Activated CD8-positive, alpha-beta T cell treated with anti-CD3 and anti-CD28 coated beads, Interleukin-2, amount 10 ng/mL, durations not matched to agents 7 days and 5 days (primary cell): ENCODE results near the gene SNX13. TPM values are rescaled to one million over a fixed set of nuclear protein-coding genes. Genes with fewer than 3 reads are reported as not detected.

Source experiments
- ATAC-seq: fragments of 150-1000 bp; cut with Tn5 transposase; one replicate; pipeline ENCODE4 v1.10.0; 2021; ENCODE audit warnings: moderate library complexity
- CTCF ChIA-PET: fragments of 350-600 bp; sonication (Branson Sonifier 250); formaldehyde crosslinking; loops from one replicate; lab custom pipeline; 2021; ENCODE audit warnings: antibody characterized with exemption; lab: Charles Lee
- POLR2A ChIA-PET: fragments of 350-600 bp; sonication (Branson Sonifier 250); formaldehyde crosslinking; loops from one replicate; lab custom pipeline; 2021; ENCODE audit warnings: antibody characterized with exemption; lab: Charles Lee
- DNase-seq: peaks from one replicate; pipeline ENCODE4 v3.0.0-alpha.2; 2020
- H3K27ac Mint-ChIP-seq: one replicate; pipeline ENCODE4 v1.8.0; 2021; ENCODE audit warnings: mild to moderate bottlenecking, mixed read lengths
- H3K27me3 Mint-ChIP-seq: one replicate; pipeline ENCODE4 v1.8.0; 2021; ENCODE audit warnings: low read depth, mixed read lengths
- H3K36me3 Mint-ChIP-seq: one replicate; pipeline ENCODE4 v1.8.0; 2021; ENCODE audit warnings: low read depth, mixed read lengths
- H3K4me1 Mint-ChIP-seq: one replicate; pipeline ENCODE4 v1.8.0; 2021; ENCODE audit warnings: low read depth, mixed read lengths
- H3K4me3 Mint-ChIP-seq: one replicate; pipeline ENCODE4 v1.8.0; 2021; ENCODE audit warnings: mild to moderate bottlenecking, mixed read lengths
- H3K9me3 Mint-ChIP-seq: one replicate; pipeline ENCODE4 v1.8.0; 2022; ENCODE audit warnings: mixed read lengths; ENCODE audit not compliant: insufficient read depth
- total RNA-seq, 2 experiments: library from RNA; stranded (reverse); gene quantifications; one replicate each; pipeline ENCODE4 v1.2.3, GENCODE V29; 2021

Gene SNX13
- total RNA-seq, result 10 to 100 TPM; 24.2 to 24.5 TPM

- DNase-seq, result peak; percentile 93
- POLR2A ChIA-PET, result no interaction called here
- CTCF ChIA-PET, result interaction anchor here (1.1 kb wide), 1 partner anchor 171 kb away, joined by 5 read pairs; no protein-coding TSS in a partner anchor
- ATAC-seq, result peak; percentile 97
- Mint-ChIP-seq H3K4me1 (peaks cover 34% of the 10 kb centered on the region), H3K36me3 (peaks cover 13% of the 10 kb centered on the region), H3K9me3 (no peaks in the 10 kb centered on the region), H3K27me3 (no peaks in the 10 kb centered on the region), H3K27ac (peak within 1 kb of the TSS; percentile 97), H3K4me3 (peak within 1 kb of the TSS; percentile 93)
These were observed at the start of gene SNX13 for GRCh38 chr7:17940302-17940883. SNX13 (minus strand) TSS chr7:17940494; CDS start chr7:17940295, 199 bp downstream.

- DNase-seq, result no peak
- Mint-ChIP-seq H3K9me3 (no peaks in the 10 kb centered on the region), H3K4me3 (no peak overlapping the region), H3K4me1 (no peaks in the 10 kb centered on the region), H3K27ac (no peak overlapping the region), H3K27me3 (peaks cover 2% of the 10 kb centered on the region), H3K36me3 (no peaks in the 10 kb centered on the region)
- ATAC-seq, result no peak
- CTCF ChIA-PET, result no interaction called here
- POLR2A ChIA-PET, result no interaction called here
These were observed 49.3 kb upstream of the SNX13 start for GRCh38 chr7:17989546-17989945.

GRCh38 chr7:17988858-17989257, 48.6 kb upstream of the SNX13 start:
- DNase-seq (no peak), ATAC-seq (no peak)
- ChIA-PET CTCF (no interaction called here), POLR2A (no interaction called here)
- Mint-ChIP-seq H3K9me3 (no peaks in the 10 kb centered on the region), H3K4me1 (no peaks in the 10 kb centered on the region), H3K27me3 (peaks cover 2% of the 10 kb centered on the region), H3K4me3 (no peak overlapping the region), H3K36me3 (no peaks in the 10 kb centered on the region), H3K27ac (no peak overlapping the region)

DNA sequence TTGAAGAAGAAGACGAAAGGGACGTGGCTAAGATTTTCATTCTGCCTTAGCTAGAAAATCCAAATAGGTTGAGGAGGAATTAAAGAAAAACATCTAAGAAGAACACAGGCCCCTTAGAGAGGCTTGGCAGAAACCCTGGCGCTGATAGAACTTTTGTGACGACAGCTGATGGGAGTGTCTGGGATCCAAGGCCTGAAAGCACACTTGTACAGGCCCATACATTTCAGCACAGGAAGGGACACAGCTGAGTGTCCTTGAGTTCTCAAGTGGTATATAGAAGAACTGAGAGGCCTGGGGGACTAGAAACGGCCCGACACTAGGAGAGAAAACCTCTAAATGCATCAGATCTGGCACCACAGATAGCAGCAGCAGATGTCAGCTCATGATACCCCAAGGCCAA, 47.8 kb upstream of the SNX13 start:
- H3K9me3 Mint-ChIP-seq, result no peaks in the 10 kb centered on the region
- no peak overlapping the region for H3K27ac Mint-ChIP-seq
- ChIA-PET CTCF (no interaction called here), POLR2A (no interaction called here)
- DNase-seq (no peak), ATAC-seq (no peak)
- no peaks in the 10 kb centered on the region for H3K4me1 Mint-ChIP-seq
- H3K27me3 Mint-ChIP-seq, result peaks cover 2% of the 10 kb centered on the region
- H3K4me3 Mint-ChIP-seq, result no peak overlapping the region
- H3K36me3 Mint-ChIP-seq, result no peaks in the 10 kb centered on the region

- Mint-ChIP-seq H3K27ac (no peak overlapping the region), H3K36me3 (no peaks in the 10 kb centered on the region), H3K4me1 (no peaks in the 10 kb centered on the region), H3K9me3 (no peaks in the 10 kb centered on the region), H3K4me3 (no peak overlapping the region), H3K27me3 (peaks cover 2% of the 10 kb centered on the region)
- DNase-seq (no peak), ATAC-seq (no peak)
- POLR2A ChIA-PET, result interaction anchor here (0.6 kb wide), 1 partner anchor 69 kb away, joined by 3 read pairs; no protein-coding TSS in a partner anchor
- CTCF ChIA-PET, result interaction anchor here (1.2 kb wide), 1 partner anchor 217 kb away, joined by 4 read pairs; no protein-coding TSS in a partner anchor
These were observed 46.6 kb upstream of the SNX13 start for GRCh38 chr7:17986851-17987250.

DNA sequence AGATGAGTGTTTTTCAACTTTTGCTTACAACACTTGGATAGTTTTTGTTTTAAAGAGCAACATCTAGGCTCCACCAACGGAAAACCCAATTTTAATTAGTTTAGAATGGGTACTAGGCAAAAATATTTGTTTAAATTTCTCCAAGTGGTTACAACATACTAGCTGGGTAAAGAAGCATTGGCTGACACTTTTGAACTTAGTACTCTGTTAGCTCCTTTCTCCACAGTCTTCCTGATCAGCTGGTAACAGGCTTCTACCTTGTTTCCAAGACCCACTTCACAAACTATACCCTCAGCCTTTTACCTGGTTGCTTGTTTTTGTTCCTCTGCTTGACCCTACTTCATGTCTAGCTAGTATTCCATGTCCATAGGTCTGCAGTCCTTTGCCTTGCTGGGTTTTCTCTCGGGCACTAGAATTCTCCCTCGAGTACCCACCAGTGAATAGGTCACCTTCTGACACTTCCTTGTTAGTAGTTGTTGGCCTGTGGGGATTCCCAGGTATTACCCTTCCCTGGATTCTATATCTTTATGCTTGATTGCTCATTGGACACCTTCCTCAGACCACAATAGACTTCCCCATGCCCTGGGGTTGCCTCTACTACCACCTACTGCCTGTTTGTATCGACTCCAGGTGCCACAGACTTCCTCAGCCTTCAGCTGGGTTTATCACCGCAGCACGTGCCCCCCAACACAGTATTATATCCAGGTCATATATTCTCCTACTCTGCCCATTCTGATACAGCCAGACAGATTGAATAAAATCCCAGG, 45.4 kb upstream of the SNX13 start:
- ChIA-PET POLR2A (no interaction called here), CTCF (interaction anchor here (0.8 to 1.2 kb wide), 3 partner anchors 213 to 216 kb away, joined by 3 to 5 read pairs (median 4); no protein-coding TSS in a partner anchor)

GRCh38 chr7:17984288-17984687, 44.0 kb upstream of the SNX13 start:
- POLR2A ChIA-PET, result no interaction called here
- H3K4me3 Mint-ChIP-seq, result no peak overlapping the region
- no peak for ATAC-seq

More for the DNA sequence above, 45.4 kb upstream of the SNX13 start:
- no peaks in the 10 kb centered on the region for H3K9me3 Mint-ChIP-seq
- H3K4me1 Mint-ChIP-seq, result no peaks in the 10 kb centered on the region
- DNase-seq (no peak), ATAC-seq (no peak)
- H3K27me3 Mint-ChIP-seq, result peaks cover 2% of the 10 kb centered on the region
- H3K36me3 Mint-ChIP-seq, result no peaks in the 10 kb centered on the region
- H3K27ac Mint-ChIP-seq, result no peak overlapping the region
- no peak overlapping the region for H3K4me3 Mint-ChIP-seq

GRCh38 chr7:17983221-17984062, 43.1 kb upstream of the SNX13 start:
- POLR2A ChIA-PET, result no interaction called here
- no peaks in the 10 kb centered on the region for H3K9me3 Mint-ChIP-seq

More at GRCh38 chr7:17984288-17984687, 44.0 kb upstream of the SNX13 start:
- H3K27ac Mint-ChIP-seq, result no peak overlapping the region
- H3K4me1 Mint-ChIP-seq, result no peaks in the 10 kb centered on the region
- no peak for DNase-seq
- CTCF ChIA-PET, result no interaction called here
- no peaks in the 10 kb centered on the region for H3K36me3 Mint-ChIP-seq
- peaks cover 2% of the 10 kb centered on the region for H3K27me3 Mint-ChIP-seq
- no peaks in the 10 kb centered on the region for H3K9me3 Mint-ChIP-seq

GRCh38 chr7:17976952-17977351, 36.7 kb upstream of the SNX13 start:
- no peaks in the 10 kb centered on the region for H3K27me3 Mint-ChIP-seq
- H3K4me3 Mint-ChIP-seq, result no peak overlapping the region
- ChIA-PET CTCF (no interaction called here), POLR2A (no interaction called here)
- H3K9me3 Mint-ChIP-seq, result no peaks in the 10 kb centered on the region
- no peak overlapping the region for H3K27ac Mint-ChIP-seq
- ATAC-seq (no peak), DNase-seq (no peak)
- H3K36me3 Mint-ChIP-seq, result no peaks in the 10 kb centered on the region
- H3K4me1 Mint-ChIP-seq, result no peaks in the 10 kb centered on the region

More at GRCh38 chr7:17983221-17984062, 43.1 kb upstream of the SNX13 start:
- no peak overlapping the region for H3K27ac Mint-ChIP-seq
- no peaks in the 10 kb centered on the region for H3K36me3 Mint-ChIP-seq
- H3K27me3 Mint-ChIP-seq, result peaks cover 2% of the 10 kb centered on the region
- CTCF ChIA-PET, result no interaction called here
- no peak overlapping the region for H3K4me3 Mint-ChIP-seq
- ATAC-seq (no peak), DNase-seq (no peak)
- no peaks in the 10 kb centered on the region for H3K4me1 Mint-ChIP-seq

GRCh38 chr7:17971411-17971810, 31.1 kb upstream of the SNX13 start:
- Mint-ChIP-seq H3K27ac (no peak overlapping the region), H3K27me3 (peaks cover 3% of the 10 kb centered on the region), H3K4me3 (no peak overlapping the region), H3K4me1 (no peaks in the 10 kb centered on the region), H3K36me3 (no peaks in the 10 kb centered on the region), H3K9me3 (no peaks in the 10 kb centered on the region)
- ChIA-PET CTCF (no interaction called here), POLR2A (no interaction called here)
- DNase-seq, result no peak
- no peak for ATAC-seq

DNA sequence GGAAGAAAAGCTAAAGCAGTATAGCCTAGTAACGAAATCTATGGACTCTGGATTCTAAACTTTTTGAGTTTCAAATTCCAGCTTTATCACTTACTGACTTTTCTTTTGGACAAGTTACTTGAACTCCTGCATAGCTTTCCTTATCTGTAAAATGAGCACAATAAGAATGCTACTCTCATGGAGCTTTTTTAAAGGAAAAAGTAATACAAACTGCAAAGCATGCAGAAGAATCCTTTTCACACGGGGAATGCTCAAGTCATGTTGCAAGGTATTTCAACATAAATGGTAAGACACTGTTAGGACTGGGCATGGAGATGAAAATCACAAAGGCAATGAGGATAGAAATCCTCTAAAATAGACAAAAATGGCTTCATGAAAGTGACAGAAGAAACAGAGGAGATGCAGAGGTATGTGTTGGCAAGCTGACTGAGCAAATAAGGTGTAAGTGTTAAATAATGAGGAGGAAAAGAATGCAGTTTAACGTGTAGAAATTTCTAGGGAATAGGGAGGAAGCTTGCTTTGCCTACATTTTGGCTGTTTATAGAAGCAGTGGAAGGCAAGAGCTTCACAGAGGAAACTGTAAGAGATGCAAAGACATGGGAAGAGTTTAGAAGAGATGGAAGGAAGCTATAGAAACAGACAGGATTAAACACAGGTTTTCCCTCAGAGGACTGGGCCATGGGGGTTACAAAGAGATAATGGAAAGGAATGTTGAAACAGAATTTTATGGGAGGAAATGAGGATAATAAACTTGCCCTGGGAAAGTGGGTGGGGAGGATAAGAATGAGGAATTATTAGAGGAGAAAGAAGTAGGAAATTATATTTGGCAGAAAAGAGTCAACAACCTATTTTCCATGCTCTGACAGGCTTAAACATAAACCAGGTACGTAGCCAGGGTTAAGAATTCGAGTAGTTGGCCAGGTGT, 28.8 kb upstream of the SNX13 start:
- Mint-ChIP-seq H3K27ac (no peak overlapping the region), H3K4me1 (no peaks in the 10 kb centered on the region), H3K9me3 (no peaks in the 10 kb centered on the region), H3K36me3 (no peaks in the 10 kb centered on the region), H3K27me3 (peaks cover 3% of the 10 kb centered on the region), H3K4me3 (no peak overlapping the region)
- ATAC-seq (no peak), DNase-seq (no peak)
- ChIA-PET CTCF (no interaction called here), POLR2A (no interaction called here)
